HG02798 (cell line): ENCODE measurements around the gene KIF16B.

Experiments
- ATAC-seq: cut with Tn5 transposase; IDR thresholded peaks from one replicate; pipeline ENCODE4 v1.9.1; 2021; ENCODE audit warnings: mild to moderate bottlenecking; ENCODE audit not compliant: unreplicated experiment, poor library complexity

Gene KIF16B

DNA sequence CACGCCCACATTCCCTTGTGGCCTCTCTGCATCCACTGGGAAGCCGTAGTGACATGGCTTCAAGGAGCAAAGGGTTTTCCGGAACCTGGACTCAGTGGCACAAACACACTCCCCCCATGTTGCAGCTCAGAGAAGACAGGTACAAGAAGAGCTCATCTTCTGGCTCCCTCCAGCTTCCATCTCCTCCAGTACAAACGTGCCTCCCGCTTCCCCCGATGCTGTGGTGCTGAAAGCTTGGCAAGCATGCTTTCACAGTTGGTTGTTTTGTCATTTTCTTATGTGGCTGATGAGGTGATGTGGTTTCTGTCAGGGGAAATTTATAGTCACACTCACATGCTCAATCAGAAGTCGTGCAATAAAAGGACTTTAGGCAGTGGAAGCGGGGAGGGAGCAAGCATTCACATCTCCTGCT, 258.5 kb downstream of the KIF16B start:
- peak; percentile 17 for ATAC-seq

- peak; percentile 62 for ATAC-seq
Measured at GRCh38 chr20:16314320-16314719, 258.9 kb downstream of the KIF16B start.

GRCh38 chr20:16313917-16314316, 259.3 kb downstream of the KIF16B start:
- peak; percentile 44 for ATAC-seq

- ATAC-seq = no peak
Measured at GRCh38 chr20:16312998-16313397, 260.2 kb downstream of the KIF16B start.

DNA sequence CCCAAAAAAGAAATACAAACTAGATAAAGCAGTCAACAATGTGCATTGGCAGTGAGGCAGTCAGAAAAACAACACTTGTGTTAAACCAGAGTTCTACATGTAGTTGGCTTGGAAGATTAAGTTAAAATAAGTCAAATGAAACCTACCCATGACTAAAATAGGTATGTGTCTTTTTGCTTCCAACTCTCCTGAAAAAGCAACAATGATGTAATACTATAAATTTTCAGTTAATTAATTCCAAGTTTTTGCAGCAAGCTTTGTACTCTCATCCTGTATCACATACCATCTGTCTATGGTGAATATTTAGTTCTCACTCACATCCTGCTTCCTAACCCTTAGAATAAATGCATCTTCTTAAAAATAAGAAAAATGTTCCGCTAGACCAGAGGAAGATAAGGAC, 261.5 kb downstream of the KIF16B start:
- ATAC-seq = no peak

DNA sequence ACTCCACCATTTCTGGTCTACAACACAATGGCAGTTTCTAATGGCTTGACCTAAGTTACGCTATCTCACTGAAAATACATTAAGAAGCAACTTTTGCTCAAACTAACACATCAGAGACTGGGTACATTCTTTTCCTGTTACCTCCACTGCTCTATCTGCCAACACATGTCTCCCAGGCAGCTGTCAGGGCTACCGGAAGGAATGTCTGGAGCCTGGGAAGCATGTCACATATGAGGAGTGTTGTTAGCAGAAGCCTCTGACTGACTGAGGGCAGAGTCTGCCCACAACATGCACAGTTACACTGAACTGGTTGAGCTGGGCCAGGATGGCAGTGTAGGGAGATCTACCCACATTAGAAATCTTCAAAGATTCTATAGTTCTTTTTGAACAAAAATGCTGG, 264.5 kb downstream of the KIF16B start:
- no peak for ATAC-seq

GRCh38 chr20:16302818-16303217, 270.4 kb downstream of the KIF16B start:
- no peak for ATAC-seq

DNA sequence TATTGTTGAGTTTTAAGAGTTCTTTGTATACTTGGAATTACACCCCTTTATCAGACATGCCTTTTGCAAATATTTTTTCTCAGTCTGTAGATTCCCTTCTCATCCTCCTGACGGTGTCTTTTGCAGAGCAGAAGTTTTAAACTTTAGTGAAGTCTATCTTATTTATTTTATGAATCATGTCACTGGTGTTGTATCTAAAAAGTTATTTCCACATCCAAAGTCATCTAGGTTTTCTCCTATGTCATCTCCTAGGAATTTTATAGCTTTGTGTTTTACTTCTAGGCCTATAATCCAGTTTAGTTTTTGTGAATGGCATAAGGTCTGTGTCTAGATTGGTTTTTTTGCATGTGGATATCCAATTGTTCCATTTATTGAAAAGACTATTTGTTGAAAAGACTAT, 271.3 kb downstream of the KIF16B start:
- no peak for ATAC-seq

- no peak for ATAC-seq
Measured at GRCh38 chr20:16299897-16300296, 273.4 kb downstream of the KIF16B start.

DNA sequence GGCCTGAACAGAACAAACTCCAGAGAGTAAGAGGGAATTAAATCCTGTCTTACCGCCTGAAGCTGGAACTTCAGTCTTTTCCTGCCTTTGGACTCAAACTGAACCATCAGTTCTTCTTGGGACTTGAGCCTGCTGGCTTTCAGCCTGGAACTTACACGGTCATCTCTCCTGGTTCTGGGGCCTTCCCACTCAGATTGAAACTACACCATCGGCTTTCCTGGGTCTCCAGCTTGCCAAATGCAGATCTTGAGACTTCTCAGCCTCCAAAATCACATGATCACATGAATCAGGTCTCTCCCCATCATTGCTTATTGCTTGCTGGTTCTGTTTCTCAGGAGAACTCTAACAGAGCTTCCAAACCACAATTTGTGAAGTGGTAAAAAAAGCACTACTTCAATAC, 276.3 kb downstream of the KIF16B start:
- no peak for ATAC-seq

- no peak for ATAC-seq
Measured at GRCh38 chr20:16295534-16295933, 277.7 kb downstream of the KIF16B start.

DNA sequence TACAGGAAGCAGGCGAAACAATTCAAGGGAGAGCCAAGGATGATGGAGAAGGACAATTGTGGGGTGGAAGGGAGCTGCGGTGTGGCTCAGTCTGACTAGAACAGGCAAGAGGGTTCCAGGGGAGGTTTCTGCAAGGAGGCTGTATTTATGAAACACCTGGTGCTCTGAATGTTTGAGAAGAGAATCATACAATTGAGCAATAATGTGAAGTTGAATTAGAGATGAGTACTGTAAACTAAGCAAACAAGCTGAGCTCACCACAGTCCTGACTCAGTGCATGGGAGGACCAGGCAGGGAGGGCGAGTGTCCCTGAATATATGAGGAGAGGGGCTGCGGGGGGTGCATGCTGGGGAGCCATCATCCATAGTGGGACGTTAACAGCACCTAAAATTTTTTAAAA, 279.7 kb downstream of the KIF16B start:
- no peak for ATAC-seq

GRCh38 chr20:16292226-16292880, 280.9 kb downstream of the KIF16B start:
- no peak for ATAC-seq

- ATAC-seq = no peak
Measured at GRCh38 chr20:16290358-16290757, 282.9 kb downstream of the KIF16B start.

DNA sequence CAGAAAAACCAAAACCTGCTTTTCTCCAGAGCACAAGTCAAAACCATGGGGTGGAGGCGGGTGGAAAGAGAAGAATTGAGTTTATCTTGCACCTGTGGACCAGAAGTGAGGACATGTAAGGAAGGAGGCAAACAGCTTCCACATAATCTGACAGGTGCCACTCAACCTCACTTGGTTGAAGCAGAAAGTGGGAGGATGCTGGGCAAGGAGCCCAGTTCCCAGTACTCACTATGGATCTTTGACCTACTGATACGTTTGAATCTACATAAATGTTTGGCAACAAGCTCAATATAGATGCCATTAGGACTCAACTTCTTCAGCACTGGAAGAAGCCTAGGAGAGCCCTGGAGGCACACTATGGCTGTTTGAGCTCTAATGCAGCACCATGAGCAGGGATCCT, 285.5 kb downstream of the KIF16B start:
- no peak for ATAC-seq

DNA sequence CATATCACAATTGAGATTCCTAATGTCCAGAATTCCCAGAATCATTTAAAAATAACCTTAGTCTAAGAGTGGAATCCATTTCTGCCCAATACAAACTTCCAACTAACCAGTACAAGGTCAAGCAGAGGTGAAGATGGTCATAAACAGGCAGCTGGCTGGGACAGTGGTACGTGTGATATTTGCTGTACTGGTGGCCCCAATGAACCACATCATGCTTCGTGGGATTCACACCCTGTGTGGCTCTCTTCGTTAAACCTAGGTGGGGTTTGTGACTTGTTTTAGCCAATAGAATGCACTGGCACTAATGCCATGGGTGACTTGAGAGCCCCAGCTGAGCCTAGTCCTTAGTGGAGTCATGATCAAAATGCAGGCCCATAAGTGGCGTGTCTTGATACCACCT, 286.6 kb downstream of the KIF16B start:
- no peak for ATAC-seq

- ATAC-seq = no peak
Measured at GRCh38 chr20:16284385-16285100, 288.7 kb downstream of the KIF16B start.

DNA sequence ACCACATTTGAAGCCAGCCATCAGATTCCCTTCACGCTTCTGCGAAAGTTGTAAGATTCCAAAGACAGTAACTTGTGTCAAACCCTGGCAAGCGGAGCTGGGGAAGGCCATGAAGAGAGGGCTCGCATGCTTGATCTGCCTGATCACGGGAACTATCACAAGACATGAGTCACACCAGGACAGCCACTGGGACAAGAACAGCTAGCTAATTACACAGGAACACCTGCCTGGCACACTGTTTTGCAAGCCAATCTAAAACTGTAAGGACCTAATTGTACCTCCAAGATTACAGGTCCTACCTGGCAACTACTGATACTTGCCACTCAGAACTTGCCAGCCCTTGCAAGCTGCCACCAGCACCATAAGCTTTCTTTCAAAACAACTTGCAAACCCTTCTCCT, 289.3 kb downstream of the KIF16B start:
- ATAC-seq = no peak

DNA sequence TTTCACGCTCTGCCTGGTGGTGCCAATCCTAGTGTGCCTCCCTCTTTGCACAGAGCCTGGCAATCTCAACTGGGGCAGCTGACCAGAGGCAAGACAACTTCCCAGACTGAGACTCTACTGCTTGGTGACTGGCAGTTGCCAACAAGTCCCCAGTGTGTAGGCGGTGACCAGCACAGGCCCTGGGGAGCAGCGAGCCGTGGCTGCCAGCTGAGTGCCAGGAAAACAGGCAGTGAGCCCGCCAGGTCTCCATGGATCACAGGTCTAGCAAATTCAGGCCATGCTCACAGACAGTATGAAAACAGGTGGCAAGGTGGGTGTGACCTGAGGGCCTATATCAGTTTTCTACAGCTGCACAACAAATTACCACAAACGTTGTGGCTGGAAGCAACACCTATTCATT, 289.9 kb downstream of the KIF16B start:
- no peak for ATAC-seq

- ATAC-seq = no peak
Measured at GRCh38 chr20:16280219-16280618, 293.0 kb downstream of the KIF16B start.

DNA sequence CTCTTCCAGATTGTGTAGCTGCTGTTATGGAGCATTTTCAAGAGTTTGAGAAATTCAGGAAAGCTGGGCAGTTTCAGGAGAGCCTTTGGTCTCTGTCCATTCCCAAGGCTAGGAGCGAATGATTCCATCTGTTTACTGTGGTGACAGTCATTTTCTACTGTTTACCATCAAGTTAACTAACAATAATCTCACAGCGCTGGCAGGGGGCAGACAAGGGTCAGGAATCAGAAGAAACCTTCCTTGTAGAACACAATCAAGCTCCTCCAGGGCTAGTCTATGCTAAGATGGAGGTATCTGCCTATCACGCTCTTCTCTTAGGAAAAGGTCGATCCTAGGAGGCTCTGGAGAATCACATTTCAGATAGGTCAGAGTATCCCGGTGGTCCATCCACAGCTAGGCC, 293.9 kb downstream of the KIF16B start:
- no peak for ATAC-seq
